ENCODE data around the gene GOLT1A. TPM values are rescaled to one million over a fixed set of nuclear protein-coding genes. Genes with fewer than 3 reads are reported as not detected.

The GOLT1A gene
- total and polyA plus RNA-seq, 7 experiments from 2014 or later = 1.3 TPM; not detected in 5

DNA sequence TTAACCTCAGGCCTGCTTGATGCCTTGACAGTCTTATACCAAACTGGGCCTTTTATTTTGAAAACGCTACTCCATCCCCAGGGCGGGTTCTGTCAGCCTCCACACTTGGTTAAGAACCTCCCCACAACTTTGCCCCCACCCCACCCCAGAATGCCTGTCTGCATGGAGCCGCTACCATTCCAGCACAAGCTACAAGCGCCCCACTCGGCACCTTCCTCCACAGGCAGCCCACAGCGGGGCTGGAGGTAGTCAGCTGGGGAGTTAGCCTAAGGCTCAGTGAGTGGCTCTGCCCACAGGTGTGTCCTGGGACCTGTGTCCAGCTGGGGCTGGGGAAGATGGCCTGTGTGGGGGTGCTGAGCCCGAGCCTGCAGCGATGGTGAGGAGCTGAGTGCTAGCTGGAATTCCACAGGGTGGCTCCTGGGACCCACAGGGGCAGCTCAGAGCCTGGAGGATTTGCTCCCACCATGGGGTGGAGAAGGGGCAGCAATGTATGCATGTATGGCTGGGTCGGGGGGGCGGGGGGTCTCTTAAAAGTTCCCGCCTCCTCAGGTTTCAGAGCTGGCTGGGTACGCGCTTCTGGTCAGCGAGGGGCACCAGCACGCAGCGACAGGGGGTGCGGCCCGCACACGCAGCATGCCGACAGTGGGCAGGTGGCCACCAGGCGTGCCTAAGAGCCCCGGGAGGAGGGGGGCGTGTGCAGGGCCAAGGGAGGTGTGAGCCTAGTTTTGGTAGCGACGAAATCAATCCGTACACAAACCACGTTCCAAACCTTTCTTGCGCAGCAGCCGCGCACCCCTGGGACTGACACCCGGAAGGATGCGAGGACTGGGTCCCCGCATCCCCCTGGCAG, 62.9 kb downstream of the GOLT1A start:
- peak; percentile 22 for ATAC-seq
- Mint-ChIP-seq H3K27me3 (peaks cover 0 to 35% (median 0%) of the 10 kb centered on the region in 5 donors), H3K4me1 (peaks cover 2 to 17% (median 9%) of the 10 kb centered on the region in 7 donors), H3K4me3 (peak overlapping the region; percentile 36 to 82 (median 70)), H3K36me3 (no peaks in the 10 kb centered on the region), H3K27ac (peak overlapping the region in 6 of 9 donors; percentile 17 to 82 (median 56)), H3K9me3 (no peaks in the 10 kb centered on the region)
- intact Hi-C loops (cut with micrococcal nuclease) = no loop called here
- peaks cover 0 to 5% (median 0%) of the 10 kb centered on the region in 3 experiments for H3K36me3 ChIP-seq (ENCODE audit: control insufficient read depth in 2 of 3, insufficient read depth in 3 of 3, low read length in 3 of 3)
- peaks cover 4% of the 10 kb centered on the region in 2 donors for H3K4me1 ChIP-seq (ENCODE audit: control insufficient read depth in 2 of 2, insufficient read depth in 2 of 2, low read length in 2 of 2)
- ChIA-PET POLR2A (no interaction called here), CTCF (no interaction called here)
- H3K4me3 ChIP-seq (ENCODE audit: low read length) = peak overlapping the region; percentile 63
- H3K27ac ChIP-seq (ENCODE audit: low read depth, low read length) = peak overlapping the region; percentile 72
- peak in 2 of 9 donors; percentile 22 to 25 for DNase-seq
- H3K9me3 ChIP-seq (ENCODE audit: control insufficient read depth in 2 of 3, low read length in 3 of 3) = no peaks in the 10 kb centered on the region
- H3K27me3 ChIP-seq (ENCODE audit: control insufficient read depth in 2 of 2, insufficient read depth in 2 of 2, low read length in 2 of 2) = no peaks in the 10 kb centered on the region

DNA sequence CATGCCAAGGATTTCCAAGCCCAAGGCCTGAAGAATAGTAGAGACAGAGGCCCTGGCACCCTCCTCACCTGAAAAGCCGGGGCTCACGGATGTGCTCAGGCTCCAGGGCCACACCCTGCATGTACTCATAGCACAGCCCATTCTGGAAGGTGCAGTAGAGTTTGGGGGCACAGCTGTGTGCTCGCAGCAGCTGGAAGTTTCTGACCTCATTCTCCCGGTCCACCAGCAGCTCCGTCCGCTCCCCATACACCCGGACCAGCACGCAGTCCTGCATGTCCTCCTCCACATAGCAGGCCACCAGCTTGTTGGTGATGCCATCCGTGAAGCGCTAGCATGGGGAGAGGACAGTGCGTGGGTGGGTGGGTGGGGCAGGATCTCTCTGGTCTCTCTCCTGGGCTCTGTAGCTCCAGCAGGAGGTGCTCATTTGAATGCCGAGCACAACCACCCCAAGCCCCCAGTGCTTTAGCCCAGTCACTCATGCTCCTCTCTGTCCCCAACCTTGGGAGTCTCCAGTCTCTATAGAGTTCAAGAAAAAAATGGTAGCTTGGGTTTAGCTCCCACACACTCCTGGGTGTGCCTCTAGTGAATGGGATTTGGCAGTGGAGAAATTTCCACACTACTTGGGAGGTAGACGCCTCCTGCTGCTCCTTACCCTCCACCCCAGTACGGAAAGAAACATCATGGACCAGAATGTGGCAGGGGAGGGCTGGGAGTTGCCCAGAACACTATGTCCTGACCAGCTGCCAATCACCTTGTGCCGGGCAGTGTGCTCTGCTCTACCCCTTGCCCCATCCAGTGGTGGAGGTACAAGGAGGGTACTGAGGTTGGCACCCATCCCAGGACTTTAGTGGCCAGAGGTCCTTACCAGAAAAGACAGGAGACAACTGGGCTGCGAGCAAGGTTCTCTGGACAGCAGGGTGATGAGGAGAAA, 63.9 kb downstream of the GOLT1A start:
- peaks cover 2 to 17% (median 9%) of the 10 kb centered on the region in 7 donors for H3K4me1 Mint-ChIP-seq
- peaks cover 0 to 35% (median 0%) of the 10 kb centered on the region in 5 donors for H3K27me3 Mint-ChIP-seq
- peak overlapping the region in 5 of 9 donors; percentile 2 to 82 (median 34) for H3K27ac Mint-ChIP-seq
- peaks cover 0 to 5% (median 0%) of the 10 kb centered on the region in 3 experiments for H3K36me3 ChIP-seq (ENCODE audit: control insufficient read depth in 2 of 3, insufficient read depth in 3 of 3, low read length in 3 of 3)
- H3K27me3 ChIP-seq (ENCODE audit: control insufficient read depth in 2 of 2, insufficient read depth in 2 of 2, low read length in 2 of 2) = no peaks in the 10 kb centered on the region
- peaks cover 0 to under 1% (median 0%) of the 10 kb centered on the region in 5 donors for H3K36me3 Mint-ChIP-seq
- H3K4me3 ChIP-seq (ENCODE audit: low read length) = no peak overlapping the region
- CTCF ChIA-PET = interaction anchor here (0.7 kb wide), 1 partner anchor 625 kb away, joined by 3 read pairs; no protein-coding TSS in a partner anchor
- H3K9me3 Mint-ChIP-seq = no peaks in the 10 kb centered on the region
- no peak overlapping the region for H3K27ac ChIP-seq (ENCODE audit: low read depth, low read length)
- ATAC-seq = no peak
- intact Hi-C loops (cut with micrococcal nuclease) = no loop called here
- POLR2A ChIA-PET = no interaction called here
- H3K9me3 ChIP-seq (ENCODE audit: control insufficient read depth in 2 of 3, low read length in 3 of 3) = no peaks in the 10 kb centered on the region
- no peak for DNase-seq
- peak overlapping the region; percentile 36 to 82 (median 70) for H3K4me3 Mint-ChIP-seq
- peaks cover 4% of the 10 kb centered on the region in 2 donors for H3K4me1 ChIP-seq (ENCODE audit: control insufficient read depth in 2 of 2, insufficient read depth in 2 of 2, low read length in 2 of 2)

DNA sequence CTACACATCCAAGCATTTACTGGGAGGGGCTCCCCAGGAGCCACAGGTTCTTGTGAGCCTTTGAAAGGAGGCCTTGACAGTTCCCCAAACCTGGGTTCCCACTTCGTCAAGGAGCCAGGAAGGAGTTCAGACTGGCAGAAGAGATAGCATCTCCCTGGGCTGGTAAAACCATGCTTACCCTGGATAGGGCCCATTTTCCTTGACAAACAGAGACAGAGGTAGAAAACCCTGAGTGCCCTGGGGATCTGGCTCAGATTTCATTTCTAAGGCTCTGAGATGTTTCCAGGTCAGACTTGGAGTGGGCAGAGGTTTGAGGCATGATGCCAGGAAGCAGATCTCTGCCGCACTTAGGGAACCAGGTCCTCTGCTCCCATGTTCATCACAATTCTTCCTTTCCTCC, 64.7 kb downstream of the GOLT1A start:
- no peaks in the 10 kb centered on the region for H3K9me3 Mint-ChIP-seq
- peaks cover 2 to 17% (median 9%) of the 10 kb centered on the region in 7 donors for H3K4me1 Mint-ChIP-seq
- Histone ChIP-seq H3K36me3 (ENCODE audit: control insufficient read depth in 2 of 3, insufficient read depth in 3 of 3, low read length in 3 of 3) (peaks cover 0 to 5% (median 0%) of the 10 kb centered on the region in 3 experiments), H3K9me3 (ENCODE audit: control insufficient read depth in 2 of 3, low read length in 3 of 3) (no peaks in the 10 kb centered on the region), H3K4me1 (ENCODE audit: control insufficient read depth in 2 of 2, insufficient read depth in 2 of 2, low read length in 2 of 2) (peaks cover 4% of the 10 kb centered on the region in 2 donors), H3K4me3 (ENCODE audit: low read length) (no peak overlapping the region), H3K27me3 (ENCODE audit: control insufficient read depth in 2 of 2, insufficient read depth in 2 of 2, low read length in 2 of 2) (no peaks in the 10 kb centered on the region), H3K27ac (ENCODE audit: low read depth, low read length) (no peak overlapping the region)
- intact Hi-C loops (cut with micrococcal nuclease) = no loop called here
- ChIA-PET CTCF (interaction anchor here (0.7 kb wide), 1 partner anchor 626 kb away, joined by 3 read pairs; no protein-coding TSS in a partner anchor), POLR2A (no interaction called here)
- peaks cover 0 to 32% (median 0%) of the 10 kb centered on the region in 5 donors for H3K27me3 Mint-ChIP-seq
- H3K36me3 Mint-ChIP-seq = peaks cover 0 to 7% (median 0%) of the 10 kb centered on the region in 5 donors
- DNase-seq (no peak), ATAC-seq (no peak)
- peak overlapping the region in 2 of 9 donors; percentile 2 to 32 for H3K27ac Mint-ChIP-seq
- peak overlapping the region in 3 of 10 donors; percentile 2 to 53 (median 21) for H3K4me3 Mint-ChIP-seq

Other genes with a start within 250 kb of the GOLT1A start
- gene SOX13, start 140.9 kb downstream of the GOLT1A start, total RNA-seq = 10 to 100 TPM in 1 of 5 experiments, 1 to 10 TPM in 1, under 1 TPM in 3; 0.24 to 10.1 (median 0.85) TPM
- not detected for gene SOX13, start 140.9 kb downstream of the GOLT1A start, polyA plus RNA-seq
- 10 to 100 TPM in 2 of 5 experiments, 1 to 10 TPM in 2, under 1 TPM in 1; 0.17 to 16.9 (median 4.9) TPM for gene ETNK2, start 61.9 kb downstream of the GOLT1A start, total RNA-seq
- 1 to 10 TPM; 3.2 to 4.4 TPM for gene ETNK2, start 61.9 kb downstream of the GOLT1A start, polyA plus RNA-seq
- gene REN, start 47.7 kb downstream of the GOLT1A start, total RNA-seq = not detected
- not detected for gene REN, start 47.7 kb downstream of the GOLT1A start, polyA plus RNA-seq
- gene KISS1, start 17.5 kb downstream of the GOLT1A start, total RNA-seq = under 1 TPM in 1 of 5 experiments, not detected in 4; 0.61 TPM
- not detected for gene KISS1, start 17.5 kb downstream of the GOLT1A start, polyA plus RNA-seq
- 1 to 10 TPM in 1 of 5 experiments, under 1 TPM in 4; 0.05 to 1.9 (median 0.57) TPM for gene PLEKHA6, start 145.9 kb upstream of the GOLT1A start, total RNA-seq
- under 1 TPM in 1 of 2 donors, not detected in 1; 0.24 TPM for gene PLEKHA6, start 145.9 kb upstream of the GOLT1A start, polyA plus RNA-seq
- gene PPP1R15B, start 197.8 kb upstream of the GOLT1A start, total RNA-seq = 100 to 1,000 TPM in 2 of 5 experiments, 10 to 100 TPM in 3; 69.5 to 175 (median 73.0) TPM
- 10 to 100 TPM; 14.1 to 19.3 TPM for gene PPP1R15B, start 197.8 kb upstream of the GOLT1A start, polyA plus RNA-seq

All from naive thymus-derived CD4-positive, alpha-beta T cell (primary cell).